ENCODE data around the gene NEDD4L.

The NEDD4L gene

GRCh38 chr18:58285449-58286130 is 241.6 kb downstream of the NEDD4L start:
- no peak for DNase-seq

GRCh38 chr18:58286632-58287352 is 242.8 kb downstream of the NEDD4L start:
- DNase-seq: no peak

GRCh38 chr18:58287353-58288274 is 243.6 kb downstream of the NEDD4L start:
- DNase-seq: no peak

GRCh38 chr18:58288921-58289797 is 245.1 kb downstream of the NEDD4L start:
- peak in 3 of 58 donors; percentile 25 to 41 (median 33) for DNase-seq

GRCh38 chr18:58290116-58290695 is 246.2 kb downstream of the NEDD4L start:
- no peak for DNase-seq

GRCh38 chr18:58291131-58291530 is 247.1 kb downstream of the NEDD4L start:
- DNase-seq: no peak

- DNase-seq: no peak
Observed at GRCh38 chr18:58292638-58293037, 248.6 kb downstream of the NEDD4L start.

- no peak for DNase-seq
Observed at GRCh38 chr18:58297198-58297597, 253.2 kb downstream of the NEDD4L start.

GRCh38 chr18:58298251-58299134 is 254.5 kb downstream of the NEDD4L start:
- DNase-seq: no peak

- DNase-seq: no peak
Observed at GRCh38 chr18:58299135-58299473, 255.1 kb downstream of the NEDD4L start.

GRCh38 chr18:58299936-58300335 is 255.9 kb downstream of the NEDD4L start:
- DNase-seq: no peak

- no peak for DNase-seq
Observed at GRCh38 chr18:58300867-58301266, 256.8 kb downstream of the NEDD4L start.

- no peak for DNase-seq
Observed at GRCh38 chr18:58302811-58303210, 258.8 kb downstream of the NEDD4L start.

GRCh38 chr18:58303363-58303762 is 259.3 kb downstream of the NEDD4L start:
- DNase-seq: no peak

GRCh38 chr18:58305792-58306191 is 261.8 kb downstream of the NEDD4L start:
- DNase-seq: no peak

GRCh38 chr18:58307441-58307840 is 263.4 kb downstream of the NEDD4L start:
- no peak for DNase-seq

- no peak for DNase-seq
Observed at GRCh38 chr18:58308463-58308862, 264.4 kb downstream of the NEDD4L start.

- no peak for DNase-seq
Observed at GRCh38 chr18:58309099-58309498, 265.1 kb downstream of the NEDD4L start.

- no peak for DNase-seq
Observed at GRCh38 chr18:58309610-58310239, 265.7 kb downstream of the NEDD4L start.

Measured in anterior cingulate cortex (tissue), 58 donors.